OCI-LY3 (cell line): ENCODE measurements around the gene GMPS.

ENCODE experiments used
- CTCF ChIP-seq: fragments of 200-600, 300-600 bp; sonication (generic); IDR thresholded peaks from 2 replicates; pipeline ENCODE4 v1.5.1; 2014; ENCODE audit warnings: antibody characterized with exemption, low read length, low read depth
- EZH2phosphoT487 ChIP-seq: fragments of 200-600 bp; shearing (Covaris generic); IDR thresholded peaks from 2 replicates; pipeline ENCODE4 v1.6.1; 2018; ENCODE audit warnings: antibody characterized with exemption, mixed run types, low read depth

- TF ChIP-seq CTCF, result no peak
- TF ChIP-seq EZH2phosphoT487, result no peak
These were observed 2.6 kb downstream of the GMPS start for GRCh38 chr3:155872904-155873646.
